GM19240 (cell line): ENCODE results near the gene AGXT2.

ENCODE experiments used
- DNase-seq: peaks from one replicate; pipeline ENCODE4 v3.0.0; 2011; ENCODE audit warnings: low spot score; ENCODE audit not compliant: insufficient read length

Gene AGXT2

DNA sequence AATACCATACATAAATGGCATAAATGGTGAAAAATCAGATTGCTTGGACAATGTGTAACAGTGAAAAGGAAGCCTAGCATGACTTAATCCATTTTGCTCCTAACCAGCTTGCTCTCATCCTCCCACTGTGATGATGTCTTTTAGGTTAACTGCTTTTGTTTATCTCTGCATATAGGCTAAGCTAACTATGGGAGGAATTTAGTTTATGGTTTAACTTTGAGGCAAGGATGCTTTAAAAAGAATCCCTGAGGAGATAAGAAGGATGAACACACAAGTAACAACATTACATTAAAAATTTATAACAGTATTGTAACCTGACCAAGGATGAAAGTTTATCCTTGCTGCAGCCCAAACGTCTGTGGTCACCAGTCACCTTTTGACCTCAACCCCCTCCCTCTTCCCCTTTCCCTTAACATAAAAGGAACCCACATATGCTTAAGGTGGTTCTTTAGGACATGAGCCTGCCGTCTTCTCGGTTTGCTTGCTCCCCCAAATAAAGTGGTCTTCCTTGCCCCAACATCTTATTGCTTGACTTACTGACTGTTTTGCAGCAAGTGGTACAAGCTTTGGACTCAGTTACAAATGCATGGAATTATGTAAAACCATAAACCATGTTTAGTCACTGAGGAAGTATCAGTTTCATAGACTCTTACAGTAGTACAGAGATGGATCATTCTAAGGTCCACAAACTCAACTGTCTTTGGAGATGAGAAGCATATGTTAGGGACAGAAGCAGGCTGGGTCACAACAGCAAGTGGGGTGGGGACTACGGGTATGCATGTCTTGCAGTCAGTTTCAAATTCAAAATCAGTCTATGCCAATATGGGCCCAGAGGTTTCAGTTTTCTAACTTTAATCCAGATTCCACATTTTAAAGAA lies 31.3 kb downstream of the AGXT2 start:
- peak; percentile 2 for DNase-seq

DNA sequence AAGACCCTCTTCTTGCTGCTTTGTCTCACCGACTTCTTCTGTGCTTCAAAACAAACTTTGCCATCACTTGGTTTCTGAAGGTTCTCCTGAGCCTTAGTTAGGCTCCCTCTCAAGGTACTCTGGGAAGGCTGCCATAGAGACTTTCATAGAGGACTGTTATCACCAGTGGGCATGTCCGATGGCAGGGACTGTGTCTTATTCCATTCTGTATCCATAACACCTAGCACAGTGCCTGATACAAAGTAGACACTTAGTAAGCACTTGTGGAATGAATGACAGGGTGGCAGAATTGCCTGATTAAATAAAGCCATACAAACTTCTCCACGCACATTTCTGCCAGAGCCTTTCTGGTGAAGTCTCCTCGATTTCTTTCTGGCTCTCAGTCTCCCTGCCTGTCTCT lies 32.7 kb downstream of the AGXT2 start:
- no peak for DNase-seq

DNA sequence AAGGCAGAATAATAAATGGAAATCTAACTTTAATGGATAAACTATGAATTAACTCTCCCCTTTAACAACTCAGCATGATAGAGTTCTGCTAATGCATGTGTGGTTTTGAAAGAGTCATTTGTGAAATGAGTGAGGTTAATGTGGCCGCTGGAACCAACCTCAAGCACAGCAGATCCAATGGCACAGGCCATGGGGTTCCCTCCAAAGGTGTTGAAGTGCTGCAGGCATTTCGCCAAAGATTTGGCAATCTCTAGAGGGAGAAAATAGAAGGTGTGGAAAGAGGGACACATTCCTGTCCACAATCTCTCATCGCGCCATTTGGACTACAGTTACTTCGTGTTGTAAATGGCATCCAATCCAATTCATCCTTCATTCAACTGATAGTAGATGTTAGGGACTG lies 35.0 kb downstream of the AGXT2 start:
- no peak for DNase-seq

DNA sequence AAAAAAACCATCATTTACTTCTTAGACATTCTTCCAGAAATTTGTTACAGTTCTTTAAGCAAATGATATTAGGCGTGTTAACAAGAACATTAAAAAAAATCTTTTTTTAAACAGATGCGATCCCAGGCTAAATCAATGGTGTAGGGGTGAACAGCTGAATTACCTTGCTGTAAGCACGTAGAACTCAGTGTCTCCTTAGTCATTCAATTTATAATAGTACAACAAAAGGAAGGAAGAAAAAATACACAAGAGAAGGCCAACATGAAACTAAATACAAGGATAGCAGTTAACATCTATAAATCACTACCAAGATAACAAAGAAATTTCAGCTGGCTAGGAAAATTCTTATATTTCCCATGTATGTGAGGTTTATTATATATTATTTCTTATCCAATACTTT lies 35.4 kb downstream of the AGXT2 start:
- no peak for DNase-seq

DNA sequence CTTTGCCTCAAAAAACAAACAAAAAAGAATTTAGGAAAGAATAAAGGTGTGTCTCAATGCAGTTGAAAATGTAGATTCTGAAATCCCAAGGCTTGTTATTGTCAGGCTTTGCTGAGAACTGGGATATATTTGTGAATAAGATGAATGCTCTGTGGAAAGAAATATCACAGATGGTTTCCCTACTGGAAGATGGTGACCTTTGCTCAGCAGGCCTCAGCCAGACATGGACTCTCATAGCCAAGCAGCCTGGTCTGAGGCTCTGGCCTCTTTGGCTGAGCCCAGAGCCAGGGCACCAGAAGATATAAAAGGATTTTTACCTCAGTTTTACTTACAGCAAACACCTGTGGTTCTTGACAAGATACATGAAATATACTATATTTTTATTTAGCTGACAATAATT lies 37.1 kb downstream of the AGXT2 start:
- no peak for DNase-seq

DNA sequence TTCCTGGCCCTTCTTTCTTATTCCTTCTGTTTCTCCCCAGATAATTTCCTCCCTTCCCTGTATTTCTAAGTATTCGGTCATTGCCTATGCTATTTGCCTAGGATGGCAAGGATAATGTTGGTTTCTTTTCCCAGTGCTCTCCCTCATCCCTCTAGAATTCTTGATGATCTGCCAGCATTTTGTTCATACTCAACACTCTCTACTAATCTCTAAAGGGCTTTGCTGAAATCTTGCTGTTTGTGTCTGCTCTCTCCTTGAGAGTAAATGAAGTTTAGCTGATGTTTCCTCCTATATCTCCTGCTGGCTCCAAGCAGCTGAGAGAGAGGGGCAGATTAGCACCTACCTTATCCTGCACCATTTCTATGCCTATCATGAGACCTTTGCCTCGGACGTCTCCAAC lies 38.1 kb downstream of the AGXT2 start:
- DNase-seq = no peak

DNA sequence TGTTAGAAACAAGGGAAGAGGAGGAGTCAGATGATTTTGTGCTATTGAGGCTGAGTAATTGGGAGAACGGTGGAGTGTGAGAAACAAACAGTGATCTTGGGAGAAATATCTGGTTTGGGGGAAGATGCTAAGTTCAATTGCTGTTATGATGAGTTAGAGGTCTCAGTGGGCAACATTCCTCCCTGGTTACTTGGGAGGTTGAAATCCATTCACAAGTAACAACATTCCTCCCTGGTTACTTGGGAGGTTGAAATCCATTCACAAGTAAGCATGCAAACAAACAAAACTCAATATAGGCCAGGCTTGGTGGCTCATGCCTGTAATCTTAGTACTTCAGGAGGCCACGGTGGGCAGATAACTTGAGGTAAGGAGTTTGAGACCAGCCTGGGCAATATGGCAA lies 38.7 kb downstream of the AGXT2 start:
- DNase-seq = no peak

DNA sequence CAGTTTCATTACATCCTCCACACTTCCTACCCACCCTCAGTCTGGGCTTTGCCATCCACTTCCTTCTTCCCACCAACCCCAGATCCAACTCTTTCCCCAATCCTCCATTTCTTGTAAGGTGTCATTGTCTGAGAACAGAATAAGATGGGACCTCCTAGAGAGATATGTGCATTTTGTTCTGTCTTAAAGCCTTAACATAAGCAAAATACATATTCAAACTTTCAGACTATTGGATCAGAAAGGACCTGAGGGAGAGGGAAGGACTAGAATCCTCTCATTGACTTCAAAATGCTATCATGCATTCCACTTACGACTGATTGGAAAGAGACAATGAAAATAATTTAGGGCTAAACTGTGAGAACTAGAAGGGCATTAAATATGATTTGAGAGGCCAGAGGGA lies 43.0 kb downstream of the AGXT2 start:
- DNase-seq = no peak

DNA sequence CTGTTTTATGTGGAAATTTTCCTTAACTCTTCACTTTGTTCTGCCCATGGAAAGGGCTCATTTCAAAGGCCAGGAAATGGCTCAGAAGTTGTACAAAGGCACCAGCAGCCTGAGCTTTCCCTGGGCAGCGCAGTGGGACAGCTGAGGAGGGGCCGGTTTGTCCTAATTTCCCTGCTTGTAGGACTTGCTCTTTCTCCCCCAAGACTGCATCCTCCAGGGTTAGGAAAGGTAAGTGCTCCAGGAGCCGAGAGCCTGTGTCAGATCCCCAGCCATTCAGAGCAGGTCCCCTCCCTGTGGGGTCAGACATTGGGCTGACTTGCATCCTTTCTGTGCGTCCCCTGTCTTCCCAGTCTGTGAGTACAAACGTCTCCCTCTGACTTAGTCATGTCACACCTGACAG lies 43.5 kb downstream of the AGXT2 start:
- no peak for DNase-seq

DNA sequence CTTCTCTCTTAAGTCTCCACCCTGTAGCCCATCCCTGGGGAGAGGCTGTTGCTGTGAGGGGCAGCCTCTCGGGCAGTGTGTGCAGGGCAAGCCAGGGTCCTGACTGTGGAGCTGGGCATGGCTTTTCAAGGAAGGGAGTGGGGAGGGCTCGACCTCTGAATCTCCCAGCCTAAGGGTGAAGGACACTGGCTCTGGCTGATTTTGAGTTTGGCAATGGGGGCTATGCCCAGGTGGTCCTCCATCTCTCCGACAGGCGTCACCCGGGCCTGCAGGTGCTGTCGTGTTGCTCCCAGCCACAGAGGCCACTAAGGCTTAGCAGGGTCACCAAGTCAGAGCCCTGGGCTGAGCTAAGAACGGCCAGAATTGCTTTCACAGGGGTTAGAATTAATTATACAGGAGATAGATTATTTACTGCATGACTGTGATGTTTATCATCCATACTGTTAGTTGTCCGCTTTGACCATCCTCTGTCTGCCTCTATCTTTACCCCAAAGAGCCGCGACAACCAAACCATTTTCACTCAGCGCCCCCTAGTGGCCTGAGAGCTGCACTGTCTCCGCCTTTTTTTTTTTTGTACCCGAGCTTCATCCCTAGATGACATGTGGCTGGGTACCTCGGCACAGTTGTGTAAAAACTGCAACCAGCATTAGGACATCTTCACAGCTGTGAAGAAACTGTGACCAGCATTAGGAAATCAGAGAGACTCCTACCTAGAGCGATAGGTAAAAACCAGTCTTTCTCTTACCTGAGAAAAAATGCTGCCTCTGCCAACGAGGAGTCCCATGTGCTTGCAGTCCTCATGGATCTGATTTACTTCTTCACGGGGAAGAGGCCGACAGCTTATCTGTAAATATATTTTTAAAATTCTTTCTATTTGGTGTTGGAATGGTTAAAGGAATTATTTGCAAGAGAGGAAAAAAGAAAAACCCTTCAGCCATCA lies 44.5 kb downstream of the AGXT2 start:
- DNase-seq = peak; percentile 45

DNA sequence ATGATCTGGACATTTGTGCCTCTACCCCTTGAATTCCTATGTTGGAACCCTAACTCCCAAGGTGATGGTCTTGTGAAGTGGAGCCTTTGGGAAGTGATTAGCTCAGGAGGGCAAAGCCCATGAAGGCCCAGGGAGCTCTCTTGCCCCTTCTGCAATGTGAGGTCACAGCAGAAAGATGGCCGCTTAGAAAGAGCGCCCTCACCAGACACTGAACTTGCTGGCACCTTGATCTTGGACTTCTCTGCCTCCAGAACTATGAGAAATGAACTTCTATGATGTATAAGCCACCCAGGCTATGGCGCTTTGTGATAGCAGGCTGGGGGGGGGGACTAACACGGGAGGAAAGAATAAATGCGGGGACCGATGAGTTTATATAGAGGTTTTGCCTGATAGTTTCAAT lies 45.3 kb downstream of the AGXT2 start:
- DNase-seq = no peak

DNA sequence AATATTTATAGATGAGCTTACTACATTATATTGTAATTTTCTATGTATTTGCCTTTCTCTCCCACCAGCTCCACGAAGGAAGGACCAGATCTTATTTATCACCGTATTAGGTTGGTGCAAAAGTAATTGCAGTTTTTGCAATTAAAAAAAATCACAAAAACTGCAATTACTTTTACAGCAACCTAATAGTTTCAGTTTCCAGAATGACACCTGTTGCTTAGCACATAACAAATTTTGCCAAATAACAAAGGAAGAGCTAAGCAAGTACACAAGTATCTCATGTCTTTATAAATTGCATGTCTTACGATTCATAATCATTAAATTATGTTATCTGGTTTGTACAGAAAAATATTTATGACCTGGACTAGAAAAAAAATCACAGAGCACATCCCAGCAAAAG lies 45.9 kb downstream of the AGXT2 start:
- no peak for DNase-seq

DNA sequence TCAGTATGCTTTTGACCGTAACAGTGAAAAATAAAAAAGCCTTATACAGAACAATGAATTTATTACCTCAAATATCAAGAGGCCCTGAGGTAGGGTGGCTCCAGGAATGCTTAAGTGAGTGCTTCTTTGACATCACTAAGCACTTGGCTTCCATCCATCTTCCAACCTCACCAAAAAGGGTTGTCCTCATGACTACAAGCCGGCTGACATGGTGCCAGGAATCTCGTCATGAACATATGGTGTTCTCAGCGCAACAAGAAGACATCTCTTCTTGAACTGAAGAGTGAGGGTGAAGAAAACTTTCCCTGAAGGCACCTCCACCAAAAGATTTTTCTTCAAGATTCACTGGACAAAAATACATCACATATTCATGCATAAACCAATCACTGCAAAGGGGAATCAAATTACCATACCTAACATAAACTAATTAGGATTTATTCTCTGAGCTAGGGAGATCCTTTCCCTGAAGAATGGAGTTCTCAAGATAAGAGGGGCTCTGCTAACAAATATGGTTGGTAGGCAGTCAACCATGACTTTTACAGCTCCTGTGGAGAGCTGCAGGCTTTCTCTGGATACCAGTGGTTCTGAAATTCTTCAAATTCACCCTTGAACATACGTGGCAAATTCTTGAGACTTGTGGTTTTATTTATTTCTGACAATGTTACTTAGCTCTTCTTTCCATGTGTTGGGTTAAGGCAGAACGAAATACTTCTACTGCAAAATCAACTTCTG lies 49.5 kb downstream of the AGXT2 start:
- no peak for DNase-seq

DNA sequence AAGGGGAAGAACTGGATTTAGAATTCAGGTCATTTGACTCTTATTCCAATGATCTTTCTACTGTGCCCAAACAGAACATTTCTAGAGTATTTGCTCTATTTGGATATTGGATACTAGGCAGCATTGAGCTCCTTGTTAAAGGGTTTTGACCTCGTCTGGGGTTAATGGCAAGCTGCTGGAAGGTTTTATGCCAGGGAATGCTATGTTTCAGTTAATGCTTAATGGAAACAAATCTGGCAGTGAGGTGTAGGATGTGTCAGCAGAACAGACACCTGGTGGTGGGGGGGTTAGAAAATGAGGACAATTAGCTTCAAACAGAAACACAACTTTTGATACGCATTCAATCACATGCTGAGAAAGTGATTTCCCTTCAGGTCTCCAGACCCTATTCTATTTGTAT lies 51.5 kb downstream of the AGXT2 start:
- no peak for DNase-seq

DNA sequence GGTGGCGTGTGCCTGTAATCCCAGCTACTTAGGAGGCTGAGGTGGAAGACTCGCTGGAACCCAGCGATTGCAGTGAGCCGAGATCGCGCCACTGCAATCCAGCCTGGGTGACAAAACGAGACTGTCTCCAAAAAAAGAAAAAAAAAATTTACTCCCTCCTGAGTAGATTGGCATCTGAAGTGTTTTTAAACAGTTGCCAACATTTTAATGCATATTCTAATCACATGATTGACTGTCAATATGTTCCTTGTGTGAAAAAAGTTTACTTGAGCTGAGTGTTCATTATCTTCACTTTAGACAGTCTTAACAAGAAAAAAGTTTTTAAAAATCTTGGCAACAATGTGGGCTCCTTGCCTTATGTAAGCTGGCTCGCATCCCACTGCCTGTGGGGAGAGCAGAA lies 53.8 kb downstream of the AGXT2 start:
- no peak for DNase-seq

DNA sequence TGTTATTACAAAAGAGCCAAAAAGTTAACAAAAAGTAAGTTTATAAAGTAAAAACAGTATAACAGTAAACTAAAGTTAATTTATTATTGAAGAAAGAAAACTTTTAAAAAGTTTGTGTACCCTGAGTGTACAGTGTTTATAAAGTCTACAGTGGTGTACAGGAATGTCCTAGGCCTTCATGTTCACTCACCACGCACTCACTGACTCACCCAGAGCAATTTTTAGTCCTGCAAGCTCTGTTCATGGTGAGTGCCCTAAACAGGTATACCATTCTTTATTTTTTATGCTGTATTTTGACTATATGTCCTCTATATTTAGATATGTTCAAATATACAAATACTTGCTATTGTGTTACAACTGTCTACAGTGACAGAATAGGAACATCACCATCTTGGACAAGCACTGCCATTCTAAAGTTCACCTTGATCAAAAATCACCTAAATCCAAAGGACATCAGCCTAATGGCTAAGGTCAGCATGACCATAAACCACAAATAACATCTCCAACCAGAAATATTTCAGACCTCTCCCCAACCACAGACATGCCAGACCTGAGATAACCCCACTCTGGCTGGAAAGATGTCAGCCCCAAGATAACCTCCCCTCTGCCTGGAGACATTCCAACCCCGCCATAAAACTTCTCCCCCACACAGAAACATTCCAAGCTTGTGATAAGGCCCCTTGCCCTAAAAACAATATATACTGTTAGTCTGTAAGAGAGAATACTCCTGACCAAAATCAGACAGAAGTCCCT lies 56.1 kb downstream of the AGXT2 start:
- DNase-seq = no peak

DNA sequence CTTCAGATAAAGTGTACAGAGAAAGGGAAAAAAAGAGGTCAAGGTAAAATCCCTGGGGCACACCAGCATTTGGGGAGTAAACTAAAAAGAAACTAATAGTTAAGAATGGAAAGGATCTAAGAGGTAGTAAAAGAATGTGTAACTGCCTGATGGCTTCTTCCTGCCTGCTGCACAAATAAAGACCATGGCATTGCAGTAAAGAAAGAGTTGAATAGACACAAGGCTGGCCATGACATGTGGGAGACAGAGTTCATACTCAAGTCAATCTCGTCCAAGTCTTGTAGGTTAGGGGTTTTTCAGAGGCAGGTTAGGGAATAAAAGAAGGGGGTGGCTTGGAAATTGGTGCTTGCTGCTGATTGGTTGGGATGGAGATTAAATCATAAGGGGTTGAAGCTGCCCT lies 60.8 kb downstream of the AGXT2 start:
- no peak for DNase-seq

DNA sequence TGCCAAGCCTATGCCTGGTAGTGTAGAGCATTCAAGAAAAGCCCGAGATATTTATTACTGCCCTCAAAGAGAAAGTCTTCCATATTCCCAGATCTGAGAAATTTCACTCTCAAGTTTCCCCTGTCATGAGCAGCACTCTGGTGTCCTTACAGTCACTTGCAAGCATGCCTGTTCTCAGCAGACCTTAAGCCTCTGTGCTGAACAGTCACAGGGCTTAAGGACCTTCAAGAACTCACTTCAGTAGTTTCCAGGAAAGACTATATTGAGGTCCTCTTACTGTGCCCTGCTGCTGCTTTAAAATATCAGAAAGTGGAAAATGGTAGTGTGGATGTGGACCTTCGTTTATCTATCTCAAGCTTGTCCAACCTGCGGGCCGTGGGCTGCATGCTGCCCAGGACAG lies 64.9 kb downstream of the AGXT2 start:
- DNase-seq = no peak

DNA sequence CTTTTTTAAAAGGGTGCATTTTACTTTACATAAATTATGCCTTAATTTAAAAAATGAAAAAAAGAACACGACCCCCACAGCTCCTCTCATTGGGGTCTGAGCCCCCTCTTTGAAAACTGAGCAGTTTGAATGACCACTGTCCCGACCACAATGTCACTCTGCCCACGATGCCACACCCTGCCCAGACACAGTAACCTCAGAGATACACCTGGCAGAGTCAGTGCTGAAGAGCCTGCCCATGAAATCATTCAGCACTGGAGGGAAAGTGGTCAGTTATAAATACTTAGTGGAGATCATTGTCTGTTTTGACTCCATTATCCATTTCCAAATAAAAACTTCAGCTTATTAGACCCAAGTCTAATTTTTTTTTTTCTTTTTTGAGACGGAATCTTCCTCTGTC lies 69.1 kb downstream of the AGXT2 start:
- no peak for DNase-seq

DNA sequence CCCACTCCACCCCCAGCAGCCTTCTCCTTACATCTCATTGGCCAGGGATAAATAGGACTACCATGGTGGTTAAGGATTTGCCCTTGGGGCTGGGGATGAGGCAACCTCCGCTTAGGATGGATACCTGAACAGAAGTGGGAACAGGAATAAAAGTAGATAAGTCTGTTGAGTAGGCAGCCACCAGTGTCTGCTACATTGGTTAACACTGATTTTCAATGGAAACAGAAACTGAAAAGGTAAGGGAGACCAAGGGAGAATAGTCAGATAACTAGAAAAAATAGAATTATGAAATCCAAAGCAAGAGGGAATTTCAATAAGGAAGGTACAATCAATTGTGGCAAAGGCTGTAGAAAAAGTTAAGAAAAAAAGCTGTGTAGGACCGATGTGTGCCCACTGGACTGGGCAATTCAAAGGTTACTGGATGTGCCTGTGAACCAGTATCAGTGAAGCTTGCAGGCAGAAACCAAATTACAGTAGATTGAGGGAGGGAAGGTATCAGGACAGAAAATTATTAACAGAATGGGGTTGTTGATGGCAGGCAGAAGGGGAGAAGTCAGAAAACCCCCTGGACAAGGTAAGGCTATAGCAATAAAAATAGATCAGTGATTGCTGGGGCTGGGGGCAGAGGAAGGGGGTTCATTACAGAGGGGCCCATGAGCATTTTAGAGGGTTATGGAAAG lies 69.7 kb downstream of the AGXT2 start:
- DNase-seq = no peak

DNA sequence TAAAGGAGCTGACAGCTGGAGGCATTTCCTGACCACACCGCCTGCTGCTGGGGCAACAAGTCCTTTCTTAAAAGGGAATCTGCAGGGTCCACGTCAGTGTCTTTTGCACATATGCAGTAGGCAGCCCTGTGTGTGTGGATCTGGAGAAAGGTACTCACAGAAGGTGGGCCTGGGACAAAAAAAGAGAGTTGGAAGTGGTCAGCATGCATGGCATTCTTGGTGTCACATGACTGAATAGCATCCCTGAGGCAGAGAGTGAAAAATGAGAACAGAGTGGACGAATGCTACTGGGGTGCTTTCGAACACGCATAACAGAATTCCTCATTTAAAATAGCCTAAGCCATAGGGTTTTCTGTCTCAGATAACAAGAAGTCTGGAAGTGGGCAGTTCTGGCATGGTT lies 71.4 kb downstream of the AGXT2 start:
- DNase-seq = no peak
